ENCODE results near the gene NELL1.

NELL1 gene

GRCh38 chr11:21412652-21413383 is 743.4 kb downstream of the NELL1 start:
- Histone ChIP-seq H3K36me3 (ENCODE audit: insufficient read depth, low read length) (no peaks in the 10 kb centered on the region), H3K9ac (ENCODE audit: insufficient read length) (no peak overlapping the region), H3K9me3 (ENCODE audit: low read depth, low read length) (no peaks in the 10 kb centered on the region), H3K27ac (no peak overlapping the region), H3K4me3 (no peak overlapping the region)
- no peak for TF ChIP-seq EZH2 (IDR thresholded peaks at IDR 0.05)
- TF ChIP-seq FOXP2 (optimal IDR thresholded peaks at IDR 0.05; ENCODE audit: control extremely low read depth, extremely low read length, insufficient read depth): no peak
- TF ChIP-seq POLR2AphosphoS5 (IDR thresholded peaks at IDR 0.05; ENCODE audit: borderline replicate concordance, low read depth, low read length): no peak
- no peak for DNase-seq (ENCODE audit: low read depth, low spot score)

- no peaks in the 10 kb centered on the region for H3K9me3 ChIP-seq (ENCODE audit: low read depth, low read length)
- no peak overlapping the region for H3K9ac ChIP-seq (ENCODE audit: insufficient read length)
- H3K36me3 ChIP-seq (ENCODE audit: insufficient read depth, low read length): no peaks in the 10 kb centered on the region
- H3K4me3 ChIP-seq: no peak overlapping the region
- TF ChIP-seq FOXP2 (optimal IDR thresholded peaks at IDR 0.05; ENCODE audit: control extremely low read depth, extremely low read length, insufficient read depth): no peak
- TF ChIP-seq EZH2 (IDR thresholded peaks at IDR 0.05): no peak
- TF ChIP-seq POLR2AphosphoS5 (IDR thresholded peaks at IDR 0.05; ENCODE audit: borderline replicate concordance, low read depth, low read length): no peak
- DNase-seq (ENCODE audit: low read depth, low spot score): no peak
- H3K27ac ChIP-seq: no peak overlapping the region
Measured at GRCh38 chr11:21414953-21415352, 745.6 kb downstream of the NELL1 start.

- Histone ChIP-seq H3K4me3 (no peak overlapping the region), H3K9me3 (ENCODE audit: low read depth, low read length) (no peaks in the 10 kb centered on the region), H3K36me3 (ENCODE audit: insufficient read depth, low read length) (no peaks in the 10 kb centered on the region), H3K27ac (no peak overlapping the region), H3K9ac (ENCODE audit: insufficient read length) (no peak overlapping the region)
- no peak for DNase-seq (ENCODE audit: low read depth, low spot score)
- TF ChIP-seq FOXP2 (optimal IDR thresholded peaks at IDR 0.05; ENCODE audit: control extremely low read depth, extremely low read length, insufficient read depth) (no peak), POLR2AphosphoS5 (IDR thresholded peaks at IDR 0.05; ENCODE audit: borderline replicate concordance, low read depth, low read length) (no peak), EZH2 (IDR thresholded peaks at IDR 0.05) (no peak)
Measured at GRCh38 chr11:21415606-21416005, 746.2 kb downstream of the NELL1 start.

- H3K9me3 ChIP-seq (ENCODE audit: low read depth, low read length): no peaks in the 10 kb centered on the region
- TF ChIP-seq EZH2 (IDR thresholded peaks at IDR 0.05) (no peak), POLR2AphosphoS5 (IDR thresholded peaks at IDR 0.05; ENCODE audit: borderline replicate concordance, low read depth, low read length) (no peak), FOXP2 (optimal IDR thresholded peaks at IDR 0.05; ENCODE audit: control extremely low read depth, extremely low read length, insufficient read depth) (no peak)
Measured at GRCh38 chr11:21421711-21422329, 752.4 kb downstream of the NELL1 start.

GRCh38 chr11:21426931-21427330 is 757.5 kb downstream of the NELL1 start:
- Histone ChIP-seq H3K4me3 (no peak overlapping the region), H3K9me3 (ENCODE audit: low read depth, low read length) (no peaks in the 10 kb centered on the region), H3K9ac (ENCODE audit: insufficient read length) (no peak overlapping the region), H3K36me3 (ENCODE audit: insufficient read depth, low read length) (no peaks in the 10 kb centered on the region), H3K27ac (no peak overlapping the region)
- no peak for TF ChIP-seq POLR2AphosphoS5 (IDR thresholded peaks at IDR 0.05; ENCODE audit: borderline replicate concordance, low read depth, low read length)
- TF ChIP-seq EZH2 (IDR thresholded peaks at IDR 0.05): no peak
- no peak for TF ChIP-seq FOXP2 (optimal IDR thresholded peaks at IDR 0.05; ENCODE audit: control extremely low read depth, extremely low read length, insufficient read depth)
- no peak for DNase-seq (ENCODE audit: low read depth, low spot score)

More at GRCh38 chr11:21421711-21422329, 752.4 kb downstream of the NELL1 start:
- no peak overlapping the region for H3K4me3 ChIP-seq
- no peaks in the 10 kb centered on the region for H3K36me3 ChIP-seq (ENCODE audit: insufficient read depth, low read length)
- H3K27ac ChIP-seq: no peak overlapping the region
- H3K9ac ChIP-seq (ENCODE audit: insufficient read length): no peak overlapping the region
- no peak for DNase-seq (ENCODE audit: low read depth, low spot score)

GRCh38 chr11:21427726-21428125 is 758.3 kb downstream of the NELL1 start:
- Histone ChIP-seq H3K9ac (ENCODE audit: insufficient read length) (no peak overlapping the region), H3K4me3 (no peak overlapping the region), H3K9me3 (ENCODE audit: low read depth, low read length) (no peaks in the 10 kb centered on the region), H3K36me3 (ENCODE audit: insufficient read depth, low read length) (no peaks in the 10 kb centered on the region), H3K27ac (no peak overlapping the region)
- DNase-seq (ENCODE audit: low read depth, low spot score): no peak
- TF ChIP-seq POLR2AphosphoS5 (IDR thresholded peaks at IDR 0.05; ENCODE audit: borderline replicate concordance, low read depth, low read length) (no peak), EZH2 (IDR thresholded peaks at IDR 0.05) (no peak), FOXP2 (optimal IDR thresholded peaks at IDR 0.05; ENCODE audit: control extremely low read depth, extremely low read length, insufficient read depth) (no peak)

- no peak overlapping the region for H3K9ac ChIP-seq (ENCODE audit: insufficient read length)
- DNase-seq (ENCODE audit: low read depth, low spot score): no peak
- no peaks in the 10 kb centered on the region for H3K36me3 ChIP-seq (ENCODE audit: insufficient read depth, low read length)
- TF ChIP-seq POLR2AphosphoS5 (IDR thresholded peaks at IDR 0.05; ENCODE audit: borderline replicate concordance, low read depth, low read length): no peak
- H3K27ac ChIP-seq: no peak overlapping the region
- H3K4me3 ChIP-seq: no peak overlapping the region
- no peaks in the 10 kb centered on the region for H3K9me3 ChIP-seq (ENCODE audit: low read depth, low read length)
Measured at GRCh38 chr11:21428796-21429195, 759.4 kb downstream of the NELL1 start.

GRCh38 chr11:21429401-21429800 is 760.0 kb downstream of the NELL1 start:
- no peak for TF ChIP-seq FOXP2 (optimal IDR thresholded peaks at IDR 0.05; ENCODE audit: control extremely low read depth, extremely low read length, insufficient read depth)
- no peak for DNase-seq (ENCODE audit: low read depth, low spot score)
- no peaks in the 10 kb centered on the region for H3K9me3 ChIP-seq (ENCODE audit: low read depth, low read length)
- no peak overlapping the region for H3K9ac ChIP-seq (ENCODE audit: insufficient read length)
- H3K4me3 ChIP-seq: no peak overlapping the region
- no peaks in the 10 kb centered on the region for H3K36me3 ChIP-seq (ENCODE audit: insufficient read depth, low read length)
- H3K27ac ChIP-seq: no peak overlapping the region

GRCh38 chr11:21430537-21430936 is 761.2 kb downstream of the NELL1 start:
- no peak for DNase-seq (ENCODE audit: low read depth, low spot score)
- Histone ChIP-seq H3K4me3 (no peak overlapping the region), H3K9me3 (ENCODE audit: low read depth, low read length) (no peaks in the 10 kb centered on the region), H3K27ac (no peak overlapping the region), H3K9ac (ENCODE audit: insufficient read length) (no peak overlapping the region), H3K36me3 (ENCODE audit: insufficient read depth, low read length) (no peaks in the 10 kb centered on the region)
- TF ChIP-seq EZH2 (IDR thresholded peaks at IDR 0.05) (no peak), POLR2AphosphoS5 (IDR thresholded peaks at IDR 0.05; ENCODE audit: borderline replicate concordance, low read depth, low read length) (no peak), FOXP2 (optimal IDR thresholded peaks at IDR 0.05; ENCODE audit: control extremely low read depth, extremely low read length, insufficient read depth) (no peak)

Measured in SK-N-MC (cell line).